Esophagus (tissue), 2 donors: ENCODE measurements around the gene KIAA1328. TPM values are rescaled to one million over a fixed set of nuclear protein-coding genes. Genes with fewer than 3 reads are reported as not detected.
"Not testable (repeated sequence)": the region's sequence is repeated elsewhere in the genome, so short reads cannot be mapped to it uniquely, and the experiment has no call there.

Source experiments
- H3K27ac ChIP-seq, 2 donors: one replicate each; pipeline ENCODE4 v1.5.1; 2013; ENCODE audit warnings: low read depth in 2 of 2, mild to moderate bottlenecking in 2 of 2, inconsistent platforms in 1 of 2, low read length in 1 of 2, moderate library complexity in 1 of 2
- H3K27me3 ChIP-seq, 2 donors: one replicate each; pipeline ENCODE4 v1.6.1; 2013; ENCODE audit warnings: low read length in 2 of 2, control low read depth in 1 of 2, mild to moderate bottlenecking in 1 of 2; ENCODE audit not compliant: insufficient read depth in 2 of 2, control insufficient read depth in 1 of 2
- H3K36me3 ChIP-seq, 2 donors: one replicate each; pipeline ENCODE4 v1.6.1; 2013; ENCODE audit warnings: low read length in 1 of 2; ENCODE audit not compliant: control insufficient read depth in 2 of 2, insufficient read depth in 2 of 2
- H3K4me1 ChIP-seq, 2 donors: one replicate each; pipeline ENCODE4 v1.6.1; 2013; ENCODE audit warnings: low read length in 1 of 2; ENCODE audit not compliant: control insufficient read depth in 2 of 2, insufficient read depth in 2 of 2
- H3K4me3 ChIP-seq, 2 donors: one replicate each; pipeline ENCODE4 v1.5.1; 2013; ENCODE audit warnings: low read length in 2 of 2, mild to moderate bottlenecking in 2 of 2, low read depth in 1 of 2, moderate library complexity in 1 of 2
- H3K9me3 ChIP-seq, 2 donors: one replicate each; pipeline ENCODE4 v1.6.1; 2013; ENCODE audit warnings: mild to moderate bottlenecking in 2 of 2, low read depth in 1 of 2, low read length in 1 of 2, moderate library complexity in 1 of 2; ENCODE audit not compliant: control insufficient read depth in 2 of 2, insufficient read depth in 1 of 2
- WGBS, 2 donors: extraction: QIAGEN DNeasy Blood & Tissue Kit; methylation state at CpG; one replicate each; pipeline ENCODE4 v1.1.7; 2013; 5-methylcytosine and 5-hydroxymethylcytosine counted together
- polyA plus RNA-seq, 2 donors: library from polyadenylated mRNA; stranded (reverse); fragments of 200-250 nt; gene quantifications; one replicate each; pipeline ENCODE4 v1.2.3, GENCODE V29; 2013
- donor health status: healthy with polysubstance abuse.
- donor health status: Bipolar disorder and iron deficiency.

The KIAA1328 gene
- polyA plus RNA-seq, 2 donors: 1.9 to 2.6 TPM

- Histone ChIP-seq H3K36me3 (no peaks in the 10 kb centered on the region), H3K4me3 (no peak overlapping the region), H3K4me1 (no peaks in the 10 kb centered on the region), H3K27me3 (no peaks in the 10 kb centered on the region), H3K9me3 (no peaks in the 10 kb centered on the region), H3K27ac (no peak overlapping the region)
- WGBS, 2 donors: 96% methylated on average over 3 of the region's 3 CpGs
Observed at GRCh38 chr18:37138456-37138855, 309.5 kb downstream of the KIAA1328 start.

- Histone ChIP-seq H3K4me3 (no peak overlapping the region), H3K27me3 (no peaks in the 10 kb centered on the region), H3K4me1 (no peaks in the 10 kb centered on the region), H3K27ac (no peak overlapping the region), H3K36me3 (no peaks in the 10 kb centered on the region), H3K9me3 (no peaks in the 10 kb centered on the region)
- 88 to 94% methylated on average over 1 of the region's 1 CpG for WGBS, 2 donors
Observed at GRCh38 chr18:37139876-37140275, 310.9 kb downstream of the KIAA1328 start.

- Histone ChIP-seq H3K9me3 (no peaks in the 10 kb centered on the region), H3K36me3 (no peaks in the 10 kb centered on the region), H3K4me3 (no peak overlapping the region), H3K27me3 (no peaks in the 10 kb centered on the region), H3K27ac (no peak overlapping the region), H3K4me1 (no peaks in the 10 kb centered on the region)
- WGBS, 2 donors: 53 to 63% methylated on average over 4 of the region's 4 CpGs
Observed at GRCh38 chr18:37144921-37145320, 316.0 kb downstream of the KIAA1328 start.

- Histone ChIP-seq H3K4me1 (no peaks in the 10 kb centered on the region), H3K9me3 (no peaks in the 10 kb centered on the region), H3K4me3 (no peak overlapping the region), H3K27ac (no peak overlapping the region), H3K27me3 (no peaks in the 10 kb centered on the region), H3K36me3 (no peaks in the 10 kb centered on the region)
- WGBS, 2 donors: 80% methylated on average over 7 of the region's 7 CpGs
Observed at GRCh38 chr18:37156330-37156942, 327.5 kb downstream of the KIAA1328 start.

- WGBS, 2 donors: 51 to 59% methylated on average over 3 of the region's 3 CpGs
- Histone ChIP-seq H3K4me3 (no peak overlapping the region), H3K4me1 (no peaks in the 10 kb centered on the region), H3K27ac (no peak overlapping the region), H3K9me3 (no peaks in the 10 kb centered on the region), H3K36me3 (no peaks in the 10 kb centered on the region), H3K27me3 (no peaks in the 10 kb centered on the region)
Observed at GRCh38 chr18:37160038-37160820, 331.3 kb downstream of the KIAA1328 start.

GRCh38 chr18:37161491-37161890 lies 332.6 kb downstream of the KIAA1328 start:
- H3K27ac ChIP-seq: no peak overlapping the region
- no peaks in the 10 kb centered on the region for H3K9me3 ChIP-seq
- no peaks in the 10 kb centered on the region for H3K27me3 ChIP-seq
- H3K4me3 ChIP-seq: no peak overlapping the region
- no peaks in the 10 kb centered on the region for H3K36me3 ChIP-seq
- H3K4me1 ChIP-seq: no peaks in the 10 kb centered on the region
- 86 to 89% methylated on average over 1 of the region's 1 CpG for WGBS, 2 donors

GRCh38 chr18:37162551-37162950 lies 333.6 kb downstream of the KIAA1328 start:
- Histone ChIP-seq H3K27ac (no peak overlapping the region), H3K4me3 (no peak overlapping the region), H3K9me3 (no peaks in the 10 kb centered on the region), H3K27me3 (no peaks in the 10 kb centered on the region), H3K36me3 (no peaks in the 10 kb centered on the region), H3K4me1 (no peaks in the 10 kb centered on the region)
- WGBS, 2 donors: 97 to 99% methylated on average over 1 of the region's 1 CpG

GRCh38 chr18:37163119-37163518 lies 334.2 kb downstream of the KIAA1328 start:
- Histone ChIP-seq H3K36me3 (no peaks in the 10 kb centered on the region), H3K27me3 (no peaks in the 10 kb centered on the region), H3K4me3 (no peak overlapping the region), H3K4me1 (no peaks in the 10 kb centered on the region), H3K27ac (no peak overlapping the region), H3K9me3 (no peaks in the 10 kb centered on the region)
- WGBS, 2 donors: 82 to 86% methylated on average over 4 of the region's 4 CpGs

GRCh38 chr18:37166491-37166890 lies 337.6 kb downstream of the KIAA1328 start:
- whole genome bisulfite sequencing, 2 donors: 95 to 100% methylated on average over 1 of the region's 1 CpG
- Histone ChIP-seq H3K27ac (no peak overlapping the region), H3K36me3 (no peaks in the 10 kb centered on the region), H3K9me3 (no peaks in the 10 kb centered on the region), H3K4me3 (no peak overlapping the region), H3K27me3 (no peaks in the 10 kb centered on the region), H3K4me1 (no peaks in the 10 kb centered on the region)

- H3K27ac ChIP-seq, H3K27me3 ChIP-seq, H3K4me3 ChIP-seq, H3K9me3 ChIP-seq, H3K36me3 ChIP-seq, H3K4me1 ChIP-seq: not testable (repeated sequence)
- 89 to 94% methylated on average over 6 of the region's 6 CpGs for WGBS, 2 donors
Observed at GRCh38 chr18:37166966-37167365, 338.0 kb downstream of the KIAA1328 start.
